WERI-Rb-1 (cell line): ENCODE results near the gene TXNDC5.

Source experiments
- DNase-seq: peaks from one replicate; pipeline ENCODE4 v3.0.0-alpha.2; 2020
- H3K27ac ChIP-seq: fragments of 250-450 bp; sonication (Bioruptor Pico); 2 replicates; pipeline ENCODE4 v1.5.1; 2020; ENCODE audit warnings: mild to moderate bottlenecking, moderate library complexity
- H3K27me3 ChIP-seq: fragments of 250-450 bp; sonication (Bioruptor Pico); 2 replicates; pipeline ENCODE4 v1.5.1; 2021; ENCODE audit warnings: mild to moderate bottlenecking, low read depth, moderate library complexity; ENCODE audit not compliant: insufficient read depth, severe bottlenecking
- H3K36me3 ChIP-seq: fragments of 250-450 bp; sonication (Bioruptor Pico); 2 replicates; pipeline ENCODE4 v1.5.1; 2020; ENCODE audit warnings: mild to moderate bottlenecking, moderate library complexity
- H3K4me3 ChIP-seq: 2 replicates; pipeline ENCODE4 v1.5.1; 2011; ENCODE audit warnings: low read depth, mild to moderate bottlenecking, control low read depth, low read length
- H3K9me3 ChIP-seq: fragments of 250-450 bp; sonication (Bioruptor Pico); 2 replicates; pipeline ENCODE4 v1.5.1; 2021; ENCODE audit warnings: mild to moderate bottlenecking, moderate library complexity; ENCODE audit not compliant: severe bottlenecking
- TF ChIP-seq, protein P1 (sequence below): IDR thresholded peaks from 2 replicates; pipeline ENCODE4 v1.5.1; 2011; ENCODE audit warnings: low read depth, mild to moderate bottlenecking, control low read depth, inconsistent platforms, low read length

TXNDC5 gene

DNA sequence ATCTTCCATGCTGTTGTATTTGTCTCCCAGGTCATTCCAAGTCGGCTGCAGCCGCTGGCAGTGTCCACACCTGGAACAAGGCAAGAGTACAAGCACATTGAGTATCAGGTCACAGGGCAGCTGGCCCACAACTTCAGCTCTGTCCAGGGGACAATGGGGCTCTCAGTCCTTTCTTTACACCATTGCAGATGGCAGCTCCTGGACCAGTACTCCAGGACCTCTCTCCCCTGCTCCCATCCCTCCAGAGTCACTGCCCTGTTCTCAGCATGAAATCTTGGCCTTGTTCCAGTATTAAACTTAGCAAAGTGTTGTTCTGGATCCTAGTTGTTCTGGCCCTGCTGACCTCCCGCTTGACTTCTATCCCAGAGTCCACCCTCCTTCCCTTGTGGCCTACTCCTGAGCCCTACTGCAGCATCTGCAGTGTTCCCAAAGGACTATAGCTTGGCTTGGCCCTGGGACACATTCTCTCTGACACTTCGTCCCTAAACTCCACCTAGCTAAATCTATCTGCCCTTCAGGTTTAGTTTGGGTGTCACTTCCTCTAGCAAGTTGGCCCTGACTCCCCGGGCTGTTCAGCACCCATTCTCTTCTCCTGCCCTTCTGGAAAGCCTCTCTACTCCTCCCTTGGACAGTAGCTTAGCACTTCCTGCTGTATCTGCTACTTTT is 5.8 kb downstream of the TXNDC5 start:
- H3K36me3 ChIP-seq: peaks cover 65% of the 10 kb centered on the region
- no peaks in the 10 kb centered on the region for H3K27me3 ChIP-seq
- no peak for DNase-seq
- no peak overlapping the region for H3K27ac ChIP-seq
- no peak overlapping the region for H3K4me3 ChIP-seq
- H3K9me3 ChIP-seq: peaks cover 2% of the 10 kb centered on the region
- TF ChIP-seq, protein P1, sequence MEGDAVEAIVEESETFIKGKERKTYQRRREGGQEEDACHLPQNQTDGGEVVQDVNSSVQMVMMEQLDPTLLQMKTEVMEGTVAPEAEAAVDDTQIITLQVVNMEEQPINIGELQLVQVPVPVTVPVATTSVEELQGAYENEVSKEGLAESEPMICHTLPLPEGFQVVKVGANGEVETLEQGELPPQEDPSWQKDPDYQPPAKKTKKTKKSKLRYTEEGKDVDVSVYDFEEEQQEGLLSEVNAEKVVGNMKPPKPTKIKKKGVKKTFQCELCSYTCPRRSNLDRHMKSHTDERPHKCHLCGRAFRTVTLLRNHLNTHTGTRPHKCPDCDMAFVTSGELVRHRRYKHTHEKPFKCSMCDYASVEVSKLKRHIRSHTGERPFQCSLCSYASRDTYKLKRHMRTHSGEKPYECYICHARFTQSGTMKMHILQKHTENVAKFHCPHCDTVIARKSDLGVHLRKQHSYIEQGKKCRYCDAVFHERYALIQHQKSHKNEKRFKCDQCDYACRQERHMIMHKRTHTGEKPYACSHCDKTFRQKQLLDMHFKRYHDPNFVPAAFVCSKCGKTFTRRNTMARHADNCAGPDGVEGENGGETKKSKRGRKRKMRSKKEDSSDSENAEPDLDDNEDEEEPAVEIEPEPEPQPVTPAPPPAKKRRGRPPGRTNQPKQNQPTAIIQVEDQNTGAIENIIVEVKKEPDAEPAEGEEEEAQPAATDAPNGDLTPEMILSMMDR: no peak

DNA sequence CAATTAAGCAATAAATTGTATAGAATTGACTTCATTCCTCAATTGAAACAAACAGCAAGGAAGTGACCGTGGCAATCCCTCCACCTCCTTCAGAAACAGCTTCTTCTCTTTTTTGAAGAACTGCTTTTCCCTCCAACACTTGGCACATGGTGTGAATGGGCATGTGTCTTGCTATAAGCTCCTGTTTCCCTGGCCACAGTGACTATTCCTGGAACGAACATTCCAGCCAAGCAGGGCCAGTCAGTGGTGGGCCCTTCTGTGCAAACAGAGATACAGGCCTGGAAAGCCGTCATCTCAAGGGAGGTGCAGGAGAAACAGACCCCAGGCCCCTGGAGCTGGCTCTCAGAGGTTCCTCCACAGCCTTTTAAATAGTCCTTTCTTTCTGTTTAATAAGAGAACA is 6.9 kb downstream of the TXNDC5 start:
- no peak for DNase-seq
- H3K4me3 ChIP-seq: no peak overlapping the region
- no peaks in the 10 kb centered on the region for H3K9me3 ChIP-seq
- H3K27ac ChIP-seq: no peak overlapping the region
- peaks cover 76% of the 10 kb centered on the region for H3K36me3 ChIP-seq
- no peaks in the 10 kb centered on the region for H3K27me3 ChIP-seq
- TF ChIP-seq, protein P1: no peak

DNA sequence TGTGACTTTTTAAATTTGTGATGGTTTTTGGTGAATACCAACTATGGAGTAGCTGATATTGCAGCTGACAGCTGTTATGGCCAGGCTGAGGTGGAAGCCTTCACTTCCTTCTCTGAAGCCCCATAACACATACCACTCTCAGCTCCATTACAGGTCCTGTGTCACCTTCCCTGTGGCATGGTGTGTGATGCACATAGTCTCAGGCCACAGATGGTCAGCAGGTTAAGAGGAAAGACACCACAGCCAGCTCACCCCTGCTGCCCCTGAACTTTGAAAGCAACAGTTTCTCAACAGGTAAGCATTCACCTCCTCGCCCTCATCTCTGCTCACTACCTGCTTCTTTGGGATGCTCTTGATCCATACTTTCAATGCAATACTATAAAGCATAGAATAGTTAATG is 7.7 kb downstream of the TXNDC5 start:
- no peaks in the 10 kb centered on the region for H3K27me3 ChIP-seq
- no peaks in the 10 kb centered on the region for H3K9me3 ChIP-seq
- TF ChIP-seq, protein P1: no peak
- peaks cover 83% of the 10 kb centered on the region for H3K36me3 ChIP-seq
- H3K27ac ChIP-seq: no peak overlapping the region
- no peak for DNase-seq
- H3K4me3 ChIP-seq: no peak overlapping the region

DNA sequence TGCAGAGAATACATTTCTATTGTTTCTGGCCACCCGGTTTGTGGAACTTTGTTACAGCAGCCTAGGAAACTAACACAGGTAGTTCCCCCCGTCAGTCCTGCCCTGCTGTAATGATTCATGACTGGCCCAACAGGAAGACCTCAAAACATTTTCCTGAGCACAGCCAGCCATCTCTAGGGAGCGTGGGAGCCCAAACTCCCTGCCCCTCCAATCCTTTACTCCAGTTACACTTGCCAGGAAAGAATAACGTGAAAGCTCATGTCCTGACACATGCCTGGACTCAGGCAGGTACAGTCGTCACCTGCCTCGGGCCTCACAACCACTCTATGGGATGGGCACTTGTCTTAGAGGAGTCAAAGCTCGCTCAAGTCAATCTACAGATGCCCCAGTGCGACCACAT is 8.4 kb downstream of the TXNDC5 start:
- no peak overlapping the region for H3K27ac ChIP-seq
- H3K36me3 ChIP-seq: peaks cover 87% of the 10 kb centered on the region
- no peak for DNase-seq
- TF ChIP-seq, protein P1: no peak
- H3K4me3 ChIP-seq: no peak overlapping the region
- no peaks in the 10 kb centered on the region for H3K27me3 ChIP-seq
- H3K9me3 ChIP-seq: no peaks in the 10 kb centered on the region

DNA sequence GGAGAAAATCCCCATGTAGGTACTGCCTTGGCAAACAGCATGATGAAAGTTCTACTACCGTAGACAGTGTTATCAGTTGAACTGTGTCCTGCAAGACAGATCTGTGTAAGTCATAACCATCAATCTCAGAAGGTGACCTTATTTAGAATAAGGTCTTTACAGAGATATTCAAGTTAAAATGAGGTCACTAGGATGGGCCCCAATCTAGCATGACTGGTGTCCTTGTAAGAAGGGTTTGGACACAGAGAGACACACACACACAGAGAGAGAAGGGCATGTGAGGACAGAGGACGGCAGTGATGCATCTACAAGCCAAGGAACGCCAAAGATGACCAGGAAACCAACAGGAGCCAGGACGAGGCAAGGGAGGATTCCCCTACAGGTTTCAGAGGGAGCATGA is 8.8 kb downstream of the TXNDC5 start:
- Histone ChIP-seq H3K4me3 (no peak overlapping the region), H3K27ac (no peak overlapping the region), H3K27me3 (no peaks in the 10 kb centered on the region), H3K9me3 (no peaks in the 10 kb centered on the region), H3K36me3 (peaks cover 91% of the 10 kb centered on the region)
- no peak for DNase-seq
- TF ChIP-seq, protein P1: no peak

DNA sequence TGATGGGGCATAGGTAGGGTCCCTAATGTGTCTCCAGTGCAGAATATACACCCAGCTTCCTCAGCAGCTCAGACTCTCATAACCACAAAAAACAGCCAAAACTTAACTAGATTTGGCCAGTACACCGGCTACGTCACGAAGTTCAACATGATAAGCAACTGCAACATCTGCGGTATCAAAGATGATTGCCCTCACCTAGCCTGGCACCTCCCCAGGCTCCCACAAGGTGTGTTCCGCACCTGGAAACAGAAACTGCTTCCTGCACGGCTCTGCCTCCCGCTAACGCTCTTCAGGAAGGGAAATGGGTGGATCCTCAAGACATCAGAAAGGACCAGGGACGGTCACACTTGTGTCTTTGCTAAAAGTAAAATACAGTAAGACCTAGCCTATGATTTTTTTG is 9.5 kb downstream of the TXNDC5 start:
- TF ChIP-seq, protein P1: no peak
- no peaks in the 10 kb centered on the region for H3K27me3 ChIP-seq
- H3K9me3 ChIP-seq: no peaks in the 10 kb centered on the region
- no peak overlapping the region for H3K4me3 ChIP-seq
- DNase-seq: no peak
- H3K36me3 ChIP-seq: peaks cover 98% of the 10 kb centered on the region
- no peak overlapping the region for H3K27ac ChIP-seq
